ENCODE measurements around the gene CAMTA1. TPM values are rescaled to one million over a fixed set of nuclear protein-coding genes. Genes with fewer than 3 reads are reported as not detected.

Gene CAMTA1
- total and polyA plus RNA-seq, 2 experiments from 2014 or later = 213 to 341 TPM

DNA sequence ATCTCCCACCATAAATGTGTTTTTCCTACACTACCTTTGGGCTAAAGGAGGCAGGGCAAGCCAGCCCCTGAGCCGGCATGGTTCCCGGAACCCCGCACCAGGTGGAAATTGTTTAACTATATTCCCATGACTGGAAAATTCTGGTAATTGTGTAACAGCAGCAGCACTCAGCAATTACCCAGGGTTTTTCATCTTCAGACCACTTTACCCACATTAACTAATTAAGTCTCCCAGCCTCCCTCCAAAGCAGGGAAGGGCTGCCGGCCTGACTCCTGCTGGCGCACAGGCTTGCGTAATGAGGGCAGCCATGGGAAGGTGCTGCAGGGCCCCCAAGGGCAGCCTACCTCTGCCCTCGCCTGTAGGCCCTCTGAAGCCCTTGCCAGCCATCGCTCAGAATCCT lies 845.1 kb downstream of the CAMTA1 start:
- H3K4me3 ChIP-seq = no peak overlapping the region
- H3K36me3 ChIP-seq = no peaks in the 10 kb centered on the region
- H3K27me3 ChIP-seq = no peaks in the 10 kb centered on the region
- DNase-seq (ENCODE audit: low read depth in 1 of 2, low spot score in 1 of 2) = no peak
- H3K9me3 ChIP-seq (ENCODE audit: low read depth) = no peaks in the 10 kb centered on the region
- no peak overlapping the region for H3K27ac ChIP-seq
- TF ChIP-seq, protein P1, sequence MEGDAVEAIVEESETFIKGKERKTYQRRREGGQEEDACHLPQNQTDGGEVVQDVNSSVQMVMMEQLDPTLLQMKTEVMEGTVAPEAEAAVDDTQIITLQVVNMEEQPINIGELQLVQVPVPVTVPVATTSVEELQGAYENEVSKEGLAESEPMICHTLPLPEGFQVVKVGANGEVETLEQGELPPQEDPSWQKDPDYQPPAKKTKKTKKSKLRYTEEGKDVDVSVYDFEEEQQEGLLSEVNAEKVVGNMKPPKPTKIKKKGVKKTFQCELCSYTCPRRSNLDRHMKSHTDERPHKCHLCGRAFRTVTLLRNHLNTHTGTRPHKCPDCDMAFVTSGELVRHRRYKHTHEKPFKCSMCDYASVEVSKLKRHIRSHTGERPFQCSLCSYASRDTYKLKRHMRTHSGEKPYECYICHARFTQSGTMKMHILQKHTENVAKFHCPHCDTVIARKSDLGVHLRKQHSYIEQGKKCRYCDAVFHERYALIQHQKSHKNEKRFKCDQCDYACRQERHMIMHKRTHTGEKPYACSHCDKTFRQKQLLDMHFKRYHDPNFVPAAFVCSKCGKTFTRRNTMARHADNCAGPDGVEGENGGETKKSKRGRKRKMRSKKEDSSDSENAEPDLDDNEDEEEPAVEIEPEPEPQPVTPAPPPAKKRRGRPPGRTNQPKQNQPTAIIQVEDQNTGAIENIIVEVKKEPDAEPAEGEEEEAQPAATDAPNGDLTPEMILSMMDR (IDR thresholded peaks at IDR 0.05; ENCODE audit: low read depth, low read length) = no peak
- H3K4me1 ChIP-seq (ENCODE audit: low read depth) = peaks cover 8% of the 10 kb centered on the region

DNA sequence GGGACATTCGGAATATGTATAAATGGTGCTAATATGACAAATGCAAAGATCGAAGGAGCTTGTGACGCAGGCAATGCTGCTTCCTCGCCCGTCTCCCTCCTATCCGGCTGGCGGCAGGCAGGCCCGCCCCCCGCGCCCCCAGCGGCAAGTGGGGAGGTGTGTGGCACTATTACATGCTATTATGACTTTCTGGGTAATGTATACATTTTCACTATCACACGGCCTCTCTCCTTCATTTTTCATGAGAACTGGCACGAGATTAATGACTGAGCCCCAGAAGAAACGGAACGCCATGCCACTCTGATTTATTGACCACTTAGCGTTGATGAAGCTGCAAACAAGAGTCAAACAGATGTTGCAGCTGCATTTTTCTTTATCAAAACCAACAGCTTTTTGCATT lies 846.9 kb downstream of the CAMTA1 start:
- TF ChIP-seq, protein P1 (IDR thresholded peaks at IDR 0.05; ENCODE audit: low read depth, low read length) = no peak
- Histone ChIP-seq H3K27ac (no peak overlapping the region), H3K4me3 (no peak overlapping the region), H3K36me3 (no peaks in the 10 kb centered on the region), H3K27me3 (no peaks in the 10 kb centered on the region), H3K4me1 (ENCODE audit: low read depth) (peaks cover 8% of the 10 kb centered on the region), H3K9me3 (ENCODE audit: low read depth) (no peaks in the 10 kb centered on the region)
- no peak for DNase-seq (ENCODE audit: low read depth in 1 of 2, low spot score in 1 of 2)

DNA sequence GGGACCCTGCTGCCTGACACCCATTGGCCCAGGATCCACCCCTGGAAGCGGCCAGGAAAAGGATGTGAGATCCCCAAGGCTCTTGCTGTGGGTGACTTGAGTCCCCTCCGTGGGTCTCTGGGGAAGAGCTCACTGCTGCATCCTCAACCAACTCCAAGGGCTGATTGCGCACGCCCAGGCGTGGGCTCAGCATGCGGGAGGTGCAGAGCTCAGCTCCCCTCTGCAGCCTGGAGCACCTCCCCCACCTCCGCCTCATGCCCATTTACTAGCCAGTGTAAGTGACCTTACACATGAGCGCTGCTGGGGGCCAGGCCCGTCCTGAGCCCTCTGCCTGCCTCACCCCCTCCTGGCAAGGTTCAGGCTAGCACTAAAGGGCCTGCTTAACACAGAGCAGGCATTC lies 847.4 kb downstream of the CAMTA1 start:
- H3K27ac ChIP-seq = no peak overlapping the region
- H3K36me3 ChIP-seq = no peaks in the 10 kb centered on the region
- no peaks in the 10 kb centered on the region for H3K27me3 ChIP-seq
- H3K9me3 ChIP-seq (ENCODE audit: low read depth) = no peaks in the 10 kb centered on the region
- DNase-seq (ENCODE audit: low read depth in 1 of 2, low spot score in 1 of 2) = no peak
- H3K4me1 ChIP-seq (ENCODE audit: low read depth) = peaks cover 8% of the 10 kb centered on the region
- no peak overlapping the region for H3K4me3 ChIP-seq
- TF ChIP-seq, protein P1 (IDR thresholded peaks at IDR 0.05; ENCODE audit: low read depth, low read length) = no peak

DNA sequence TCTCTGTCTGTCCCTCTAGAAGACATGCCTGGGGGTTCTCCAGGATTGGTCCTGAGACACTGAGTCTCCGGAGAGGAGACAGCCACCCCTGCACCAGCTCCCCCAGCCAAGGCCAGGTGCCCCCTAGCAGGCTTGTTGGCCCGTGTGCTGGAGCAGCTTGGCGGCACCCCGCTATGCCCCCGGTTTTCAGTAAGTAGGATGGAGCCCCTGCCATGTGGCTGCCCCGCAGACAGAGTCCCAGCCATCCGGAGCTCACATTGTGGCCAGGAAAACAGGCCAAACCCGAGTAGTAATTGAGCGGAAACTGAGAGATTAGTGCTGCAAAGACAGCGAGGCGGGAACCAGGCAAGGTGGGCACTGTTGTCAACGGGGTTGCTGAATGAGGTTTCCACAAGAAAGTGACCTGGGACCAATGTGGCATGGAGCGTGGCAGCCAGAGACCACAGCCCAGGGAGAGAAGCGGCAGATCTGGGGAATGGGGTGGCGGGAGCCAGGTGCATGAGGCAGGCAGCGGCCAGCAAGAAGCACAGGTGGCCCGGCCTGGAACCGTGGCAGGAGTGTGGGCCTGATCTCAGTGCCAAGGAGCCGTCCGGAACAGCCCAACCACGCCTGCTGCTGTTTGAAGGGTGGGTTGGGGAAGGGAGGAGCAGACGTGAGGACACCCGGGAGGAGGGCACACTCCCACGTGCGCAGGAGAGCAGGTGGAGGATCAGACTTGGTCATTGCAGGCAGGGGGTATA lies 848.4 kb downstream of the CAMTA1 start:
- no peak overlapping the region for H3K27ac ChIP-seq
- H3K27me3 ChIP-seq = no peaks in the 10 kb centered on the region
- TF ChIP-seq, protein P1 (IDR thresholded peaks at IDR 0.05; ENCODE audit: low read depth, low read length) = no peak
- H3K36me3 ChIP-seq = no peaks in the 10 kb centered on the region
- DNase-seq (ENCODE audit: low read depth in 1 of 2, low spot score in 1 of 2) = no peak
- peaks cover 8% of the 10 kb centered on the region for H3K4me1 ChIP-seq (ENCODE audit: low read depth)
- no peaks in the 10 kb centered on the region for H3K9me3 ChIP-seq (ENCODE audit: low read depth)
- no peak overlapping the region for H3K4me3 ChIP-seq

DNA sequence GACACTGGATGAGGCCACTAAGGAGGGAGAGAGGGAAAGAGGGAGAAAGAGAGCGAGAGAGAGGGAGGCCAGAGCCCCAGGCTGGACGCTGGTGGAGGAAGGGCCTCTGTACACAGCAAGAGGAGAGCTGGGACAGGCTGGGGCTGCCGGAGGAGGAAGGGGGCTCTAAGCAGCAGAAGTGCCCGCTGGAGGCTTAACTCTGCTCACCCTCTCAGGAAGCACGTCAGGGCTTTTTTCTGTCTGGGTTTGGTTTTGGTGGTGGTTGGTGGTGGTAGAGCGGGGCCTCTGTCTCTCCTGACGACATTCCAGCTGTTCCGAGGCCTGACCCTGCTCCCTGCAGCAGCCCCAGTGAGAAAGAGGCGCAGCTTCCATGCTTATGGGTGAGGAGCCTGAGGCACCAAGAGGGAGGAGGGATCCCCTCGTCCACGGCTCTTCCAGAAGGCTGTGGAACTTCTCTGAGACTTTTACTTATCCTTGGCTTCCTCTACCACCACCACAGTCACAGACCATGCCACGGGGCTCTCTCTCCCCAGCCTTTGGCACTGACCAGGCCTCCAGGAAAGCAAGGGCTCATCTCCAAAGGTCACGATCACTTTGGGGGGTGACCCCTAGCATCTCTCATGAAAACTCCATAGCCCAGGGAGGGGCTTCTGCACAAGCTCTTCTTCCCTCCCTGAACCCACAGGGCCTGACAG lies 849.4 kb downstream of the CAMTA1 start:
- Histone ChIP-seq H3K9me3 (ENCODE audit: low read depth) (no peaks in the 10 kb centered on the region), H3K27me3 (no peaks in the 10 kb centered on the region), H3K4me1 (ENCODE audit: low read depth) (peaks cover 1% of the 10 kb centered on the region), H3K4me3 (no peak overlapping the region), H3K27ac (no peak overlapping the region), H3K36me3 (no peaks in the 10 kb centered on the region)
- no peak for DNase-seq (ENCODE audit: low read depth in 1 of 2, low spot score in 1 of 2)
- TF ChIP-seq, protein P1 (IDR thresholded peaks at IDR 0.05; ENCODE audit: low read depth, low read length) = no peak

Measured in cardiac muscle cell (in vitro differentiated cells and primary cell).